GM04503 (cell line): ENCODE data around the gene VWC2.

ENCODE experiments used
- DNase-seq: peaks from one replicate; pipeline ENCODE4 v3.0.0-alpha.2; 2012; ENCODE audit warnings: low read depth

Gene VWC2

GRCh38 chr7:49773218-49773935, at the start of gene VWC2:
VWC2 (plus strand) TSS chr7:49773638; CDS start chr7:49775436, 1,798 bp downstream.
- no peak for DNase-seq

GRCh38 chr7:49724071-49724470, 49.4 kb upstream of the VWC2 start:
- DNase-seq, result no peak

- DNase-seq, result no peak
These were observed 41.6 kb upstream of the VWC2 start for GRCh38 chr7:49731836-49732235.

GRCh38 chr7:49762666-49763065, 10.8 kb upstream of the VWC2 start:
- DNase-seq, result no peak

- DNase-seq, result no peak
These were observed 9.6 kb upstream of the VWC2 start for GRCh38 chr7:49763791-49764190.

- no peak for DNase-seq
These were observed 6.5 kb upstream of the VWC2 start for GRCh38 chr7:49766966-49767365.

GRCh38 chr7:49767719-49768118, 5.7 kb upstream of the VWC2 start:
- no peak for DNase-seq

- DNase-seq, result no peak
These were observed 5.2 kb upstream of the VWC2 start for GRCh38 chr7:49768254-49768653.

- no peak for DNase-seq
These were observed 4.6 kb upstream of the VWC2 start for GRCh38 chr7:49768835-49769234.

- no peak for DNase-seq
These were observed 4.1 kb upstream of the VWC2 start for GRCh38 chr7:49769285-49769857.

GRCh38 chr7:49770838-49771237, 2.6 kb upstream of the VWC2 start:
- DNase-seq, result no peak

- DNase-seq, result no peak
These were observed 1.8 kb upstream of the VWC2 start for GRCh38 chr7:49771427-49772176.

- DNase-seq, result no peak
These were observed 571 bp upstream of the VWC2 start for GRCh38 chr7:49772916-49773217.

GRCh38 chr7:49773936-49774458, 559 bp downstream of the VWC2 start:
- DNase-seq, result no peak

GRCh38 chr7:49774459-49775064, 1.1 kb downstream of the VWC2 start:
- DNase-seq, result no peak

- no peak for DNase-seq
These were observed 1.9 kb downstream of the VWC2 start for GRCh38 chr7:49775065-49775948.

GRCh38 chr7:49775949-49776443, 2.6 kb downstream of the VWC2 start:
- DNase-seq, result no peak

- DNase-seq, result no peak
These were observed 3.6 kb downstream of the VWC2 start for GRCh38 chr7:49776994-49777393.

GRCh38 chr7:49778731-49779270, 5.4 kb downstream of the VWC2 start:
- DNase-seq, result no peak

- DNase-seq, result no peak
These were observed 7.5 kb downstream of the VWC2 start for GRCh38 chr7:49780953-49781352.

GRCh38 chr7:49781996-49782395, 8.6 kb downstream of the VWC2 start:
- no peak for DNase-seq
